Upper lobe of right lung (tissue), 1 donor: Measurements from ENCODE around the gene CATSPER3. TPM values are rescaled to one million over a fixed set of nuclear protein-coding genes. Genes with fewer than 3 reads are reported as not detected.

Source experiments
- ATAC-seq: fragments of 200-7000 bp; cut with Tn5 transposase; one replicate; pipeline ENCODE4 v1.9.1; 2020; ENCODE audit warnings: mild to moderate bottlenecking, moderate library complexity
- DNase-seq: peaks from one replicate; pipeline ENCODE4 v3.0.0-alpha.2; 2020
- H3K27ac ChIP-seq: fragments of 200-600 bp; one replicate; pipeline ENCODE4 v1.8.0; 2022
- H3K27me3 ChIP-seq: fragments of 200-600 bp; one replicate; pipeline ENCODE4 v1.8.0; 2022; ENCODE audit warnings: mild to moderate bottlenecking
- H3K36me3 ChIP-seq: fragments of 200-600 bp; one replicate; pipeline ENCODE4 v1.8.0; 2022
- H3K4me1 ChIP-seq: fragments of 200-600 bp; one replicate; pipeline ENCODE4 v1.8.0; 2022
- H3K4me3 ChIP-seq: fragments of 200-600 bp; one replicate; pipeline ENCODE4 v1.8.0; 2022; ENCODE audit warnings: mild to moderate bottlenecking
- H3K9me3 ChIP-seq: fragments of 200-600 bp; one replicate; pipeline ENCODE4 v1.8.0; 2022
- intact Hi-C: fragments of 100-400 bp; cut with DNase I; formaldehyde crosslinking; loops from one replicate; pipeline ENCODE4 v1.11.0; 2022
- total RNA-seq: library from RNA; stranded (reverse); fragmentation: NEBNext Ultra II Directional; extraction: Animal tissue kit (Norgen Biotek cat#: 25700); gene quantifications from one replicate; pipeline ENCODE4 v1.2.1, GENCODE V29; 2021
- TF ChIP-seq, protein P1 (sequence below): fragments of 200-600 bp; IDR thresholded peaks from one replicate; pipeline ENCODE4 v1.8.0; 2022; ENCODE audit warnings: antibody characterized with exemption
- donor health status: DM: no; HTN: yes; CAD: no; lungs with severe emphysema.

CATSPER3 gene
- total RNA-seq, 1 donor from 2014 or later, result 0.87 TPM

GRCh38 chr5:135050244-135050767 lies 82.6 kb downstream of the CATSPER3 start:
- Histone ChIP-seq H3K36me3 (no peaks in the 10 kb centered on the region), H3K9me3 (no peaks in the 10 kb centered on the region), H3K27me3 (peaks cover 72% of the 10 kb centered on the region), H3K27ac (no peak overlapping the region), H3K4me1 (no peaks in the 10 kb centered on the region), H3K4me3 (no peak overlapping the region)
- DNase-seq (no peak), ATAC-seq (no peak)
- intact Hi-C loops, result no loop called here
- TF ChIP-seq, protein P1, sequence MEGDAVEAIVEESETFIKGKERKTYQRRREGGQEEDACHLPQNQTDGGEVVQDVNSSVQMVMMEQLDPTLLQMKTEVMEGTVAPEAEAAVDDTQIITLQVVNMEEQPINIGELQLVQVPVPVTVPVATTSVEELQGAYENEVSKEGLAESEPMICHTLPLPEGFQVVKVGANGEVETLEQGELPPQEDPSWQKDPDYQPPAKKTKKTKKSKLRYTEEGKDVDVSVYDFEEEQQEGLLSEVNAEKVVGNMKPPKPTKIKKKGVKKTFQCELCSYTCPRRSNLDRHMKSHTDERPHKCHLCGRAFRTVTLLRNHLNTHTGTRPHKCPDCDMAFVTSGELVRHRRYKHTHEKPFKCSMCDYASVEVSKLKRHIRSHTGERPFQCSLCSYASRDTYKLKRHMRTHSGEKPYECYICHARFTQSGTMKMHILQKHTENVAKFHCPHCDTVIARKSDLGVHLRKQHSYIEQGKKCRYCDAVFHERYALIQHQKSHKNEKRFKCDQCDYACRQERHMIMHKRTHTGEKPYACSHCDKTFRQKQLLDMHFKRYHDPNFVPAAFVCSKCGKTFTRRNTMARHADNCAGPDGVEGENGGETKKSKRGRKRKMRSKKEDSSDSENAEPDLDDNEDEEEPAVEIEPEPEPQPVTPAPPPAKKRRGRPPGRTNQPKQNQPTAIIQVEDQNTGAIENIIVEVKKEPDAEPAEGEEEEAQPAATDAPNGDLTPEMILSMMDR, result no peak

DNA sequence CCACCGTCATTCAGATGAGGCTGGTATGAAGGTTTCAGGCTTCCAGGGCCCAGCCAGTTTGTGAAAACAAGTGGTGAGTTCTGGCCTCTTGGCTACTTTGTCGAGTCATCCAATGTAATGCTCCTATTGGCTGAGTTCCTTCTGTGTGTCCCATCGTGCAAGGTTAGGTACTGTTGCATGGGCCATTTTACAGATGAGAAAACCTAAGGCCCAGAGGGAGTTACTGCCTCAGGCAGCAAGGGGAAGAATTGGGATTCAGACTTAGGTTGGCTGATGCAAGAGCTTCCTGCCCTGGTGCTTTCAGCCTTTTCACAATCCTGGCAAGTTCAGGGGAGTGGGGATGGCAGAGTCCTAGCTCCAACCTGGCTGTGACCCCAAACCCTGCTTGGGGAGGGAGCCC lies 83.7 kb downstream of the CATSPER3 start:
- intact Hi-C loops, result no loop called here
- no peaks in the 10 kb centered on the region for H3K9me3 ChIP-seq
- no peak for ATAC-seq
- TF ChIP-seq, protein P1, result no peak
- no peak overlapping the region for H3K27ac ChIP-seq
- no peak for DNase-seq
- no peaks in the 10 kb centered on the region for H3K4me1 ChIP-seq
- no peaks in the 10 kb centered on the region for H3K36me3 ChIP-seq
- H3K4me3 ChIP-seq, result no peak overlapping the region
- peaks cover 63% of the 10 kb centered on the region for H3K27me3 ChIP-seq

- no peak for DNase-seq
- no peak for ATAC-seq
- intact Hi-C loops, result no loop called here
- Histone ChIP-seq H3K4me3 (no peak overlapping the region), H3K27ac (no peak overlapping the region), H3K9me3 (no peaks in the 10 kb centered on the region), H3K36me3 (no peaks in the 10 kb centered on the region), H3K4me1 (no peaks in the 10 kb centered on the region), H3K27me3 (peaks cover 63% of the 10 kb centered on the region)
- TF ChIP-seq, protein P1, result no peak
These were observed 84.2 kb downstream of the CATSPER3 start for GRCh38 chr5:135051872-135052271.

DNA sequence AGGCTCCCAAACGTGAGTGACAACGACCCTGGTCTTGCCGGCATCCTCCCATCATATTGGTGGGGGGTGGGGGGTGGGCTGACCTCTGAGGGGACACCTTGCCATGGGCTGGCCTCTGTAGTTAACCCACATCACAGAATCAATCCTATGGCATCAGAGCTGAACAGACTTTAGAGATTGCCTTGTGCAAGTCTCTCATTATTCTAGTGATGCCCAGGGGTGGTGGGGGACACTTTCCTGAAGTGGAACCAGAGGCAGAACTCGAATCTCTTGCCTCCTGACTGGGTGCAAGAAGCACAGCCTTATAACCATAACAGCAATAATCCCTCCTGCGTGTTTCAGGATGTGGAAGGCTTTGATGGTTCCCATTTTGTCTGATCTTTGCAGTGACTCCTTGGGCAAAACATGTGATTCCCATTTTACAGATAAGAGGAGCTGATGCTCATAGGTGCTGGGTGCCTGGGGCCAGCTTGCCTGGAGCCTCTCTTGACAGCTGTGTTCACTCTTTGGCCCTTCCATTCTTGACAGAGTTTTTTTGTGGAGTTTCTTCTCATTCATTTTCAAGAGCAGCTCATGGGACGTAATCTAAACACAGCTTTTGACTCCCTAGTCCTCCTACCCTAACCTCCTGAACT lies 84.9 kb downstream of the CATSPER3 start:
- H3K9me3 ChIP-seq, result no peaks in the 10 kb centered on the region
- H3K4me1 ChIP-seq, result no peaks in the 10 kb centered on the region
- no peak overlapping the region for H3K27ac ChIP-seq
- no peak for ATAC-seq
- intact Hi-C loops, result no loop called here
- DNase-seq, result no peak
- TF ChIP-seq, protein P1, result no peak
- H3K27me3 ChIP-seq, result peaks cover 63% of the 10 kb centered on the region
- H3K4me3 ChIP-seq, result no peak overlapping the region
- H3K36me3 ChIP-seq, result no peaks in the 10 kb centered on the region

GRCh38 chr5:135053278-135053677 lies 85.6 kb downstream of the CATSPER3 start:
- no peak for ATAC-seq
- H3K36me3 ChIP-seq, result no peaks in the 10 kb centered on the region
- no peak overlapping the region for H3K4me3 ChIP-seq
- intact Hi-C loops, result no loop called here
- H3K27ac ChIP-seq, result no peak overlapping the region
- DNase-seq, result no peak
- peaks cover 56% of the 10 kb centered on the region for H3K27me3 ChIP-seq
- H3K9me3 ChIP-seq, result no peaks in the 10 kb centered on the region
- TF ChIP-seq, protein P1, result no peak
- no peaks in the 10 kb centered on the region for H3K4me1 ChIP-seq
